H9 (cell line): ENCODE data around the gene ANKRD44. TPM values are rescaled to one million over a fixed set of nuclear protein-coding genes. Genes with fewer than 3 reads are reported as not detected.

Source experiments
- DNase-seq: peaks from one replicate; pipeline ENCODE4 v3.0.0-alpha.2; 2017
- H2AFZ ChIP-seq: one replicate; pipeline ENCODE4 v1.6.1; 2013; ENCODE audit warnings: mild to moderate bottlenecking, low read length, control low read depth, moderate library complexity
- H2AK5ac ChIP-seq: 2 replicates; pipeline ENCODE4 v1.6.1; 2013; ENCODE audit warnings: low read length, control low read depth, mixed read lengths; ENCODE audit not compliant: insufficient read length
- H2BK120ac ChIP-seq: one replicate; pipeline ENCODE4 v1.6.1; 2013; ENCODE audit warnings: low read depth, mild to moderate bottlenecking, low read length, control low read depth, inconsistent platforms; ENCODE audit not compliant: poor library complexity, severe bottlenecking
- H2BK12ac ChIP-seq: 2 replicates; pipeline ENCODE4 v1.6.1; 2013; ENCODE audit warnings: low read length, control low read depth, mixed read lengths, low read depth; ENCODE audit not compliant: insufficient read length
- H2BK15ac ChIP-seq: 2 replicates; pipeline ENCODE4 v1.6.1; 2013; ENCODE audit warnings: low read depth, low read length, control low read depth
- H2BK20ac ChIP-seq: one replicate; pipeline ENCODE4 v1.6.1; 2013; ENCODE audit warnings: low read depth, mild to moderate bottlenecking, low read length, control low read depth, inconsistent platforms; ENCODE audit not compliant: poor library complexity, severe bottlenecking
- H2BK5ac ChIP-seq: 2 replicates; pipeline ENCODE4 v1.6.1; 2013; ENCODE audit warnings: low read length, control low read depth, mixed read lengths; ENCODE audit not compliant: insufficient read length
- H3K14ac ChIP-seq: 2 replicates; pipeline ENCODE4 v1.6.1; 2013; ENCODE audit warnings: low read length, control low read depth; ENCODE audit not compliant: insufficient read depth
- H3K18ac ChIP-seq: 2 replicates; pipeline ENCODE4 v1.6.1; 2013; ENCODE audit warnings: low read depth, mild to moderate bottlenecking, mixed read lengths, low read length, control low read depth; ENCODE audit not compliant: insufficient read length
- H3K23ac ChIP-seq: 2 replicates; pipeline ENCODE4 v1.6.1; 2013; ENCODE audit warnings: low read length, control low read depth, mixed read lengths, low read depth; ENCODE audit not compliant: insufficient read length
- H3K23me2 ChIP-seq: 2 replicates; pipeline ENCODE4 v1.6.1; 2013; ENCODE audit warnings: low read depth, mild to moderate bottlenecking, mixed read lengths, low read length, control low read depth; ENCODE audit not compliant: insufficient read length, poor library complexity, severe bottlenecking
- H3K27ac ChIP-seq: 2 replicates; pipeline ENCODE4 v1.5.1; 2013; ENCODE audit warnings: low read length, control low read depth, mixed read lengths, low read depth; ENCODE audit not compliant: insufficient read length
- H3K27me3 ChIP-seq: 2 replicates; pipeline ENCODE4 v1.6.1; 2013; ENCODE audit warnings: low read length, control low read depth, inconsistent platforms; ENCODE audit not compliant: insufficient read depth
- H3K4ac ChIP-seq: 2 replicates; pipeline ENCODE4 v1.6.1; 2013; ENCODE audit warnings: low read depth, mild to moderate bottlenecking, control low read depth, inconsistent platforms, low read length, moderate library complexity
- H3K4me1 ChIP-seq: 2 replicates; pipeline ENCODE4 v1.6.1; 2013; ENCODE audit warnings: low read length, control low read depth, inconsistent platforms; ENCODE audit not compliant: insufficient read depth
- H3K4me2 ChIP-seq: 2 replicates; pipeline ENCODE4 v1.6.1; 2013; ENCODE audit warnings: low read length, control low read depth, mixed read lengths; ENCODE audit not compliant: insufficient read length, insufficient read depth
- H3K56ac ChIP-seq: 2 replicates; pipeline ENCODE4 v1.6.1; 2013; ENCODE audit warnings: low read depth, mild to moderate bottlenecking, mixed read lengths, low read length, control low read depth; ENCODE audit not compliant: insufficient read length
- H3K79me1 ChIP-seq: 2 replicates; pipeline ENCODE4 v1.6.1; 2013; ENCODE audit warnings: low read depth, mild to moderate bottlenecking, moderate library complexity, low read length, control low read depth, inconsistent platforms; ENCODE audit not compliant: insufficient read depth, poor library complexity, severe bottlenecking
- H3K79me2 ChIP-seq: 2 replicates; pipeline ENCODE4 v1.6.1; 2013; ENCODE audit warnings: low read length, control low read depth, inconsistent platforms; ENCODE audit not compliant: insufficient read depth
- H3K9ac ChIP-seq: 2 replicates; pipeline ENCODE4 v1.6.1; 2013; ENCODE audit warnings: low read length, control low read depth, mixed read lengths; ENCODE audit not compliant: insufficient read length; ENCODE audit errors: extremely low read depth
- H3K9me3 ChIP-seq: one replicate; pipeline ENCODE4 v1.6.1; 2013; ENCODE audit warnings: low read depth, low read length, inconsistent platforms; ENCODE audit not compliant: control insufficient read depth
- H3T11ph ChIP-seq: one replicate; pipeline ENCODE4 v1.6.1; 2013; ENCODE audit warnings: mild to moderate bottlenecking, low read length, control low read depth, inconsistent platforms
- H4K20me1 ChIP-seq: one replicate; pipeline ENCODE4 v1.6.1; 2013; ENCODE audit not compliant: control insufficient read depth, insufficient read length, insufficient read depth
- H4K5ac ChIP-seq: 2 replicates; pipeline ENCODE4 v1.6.1; 2013; ENCODE audit warnings: low read depth, mild to moderate bottlenecking, mixed read lengths, low read length, control low read depth; ENCODE audit not compliant: insufficient read length
- H4K8ac ChIP-seq: replicated peaks from 2 replicates; pipeline ENCODE4 v1.6.1; 2013; ENCODE audit warnings: low read length, control low read depth, mixed read lengths, low read depth; ENCODE audit not compliant: insufficient read length
- H4K91ac ChIP-seq: 2 replicates; pipeline ENCODE4 v1.6.1; 2013; ENCODE audit warnings: low read depth, mild to moderate bottlenecking, moderate library complexity, mixed read lengths, low read length, control low read depth; ENCODE audit not compliant: insufficient read length
- H3K27ac Mint-ChIP-seq, 3 experiments: 2 replicates in 2 of 3; 3 replicates in 1 of 3; pipeline ENCODE4 v1.8.0; 2020 to 2021; ENCODE audit warnings: mixed read lengths in 3 of 3, mild to moderate bottlenecking in 1 of 3, moderate library complexity in 1 of 3
- H3K27me3 Mint-ChIP-seq: 2 replicates; pipeline ENCODE4 v1.8.0; 2021; ENCODE audit warnings: low read depth, mild to moderate bottlenecking, moderate library complexity, mixed read lengths
- H3K36me3 Mint-ChIP-seq, 3 experiments: 2 replicates in 2 of 3; 3 replicates in 1 of 3; pipeline ENCODE4 v1.8.0; 2020 to 2021; ENCODE audit warnings: low read depth in 3 of 3, mixed read lengths in 3 of 3; ENCODE audit not compliant: insufficient read depth in 1 of 3
- H3K4me1 Mint-ChIP-seq, 2 experiments: 2 replicates each; pipeline ENCODE4 v1.8.0; 2020; ENCODE audit warnings: mixed read lengths in 2 of 2
- H3K4me3 Mint-ChIP-seq, 2 experiments: 2 replicates in 1 of 2; 3 replicates in 1 of 2; pipeline ENCODE4 v1.8.0; 2020 to 2021; ENCODE audit warnings: mild to moderate bottlenecking in 2 of 2, mixed read lengths in 2 of 2, moderate library complexity in 1 of 2
- H3K9me3 Mint-ChIP-seq, 2 experiments: 2 replicates in 1 of 2; 3 replicates in 1 of 2; pipeline ENCODE4 v1.8.0; 2020; ENCODE audit warnings: mild to moderate bottlenecking in 2 of 2, mixed read lengths in 2 of 2, moderate library complexity in 1 of 2
- WGBS: extraction: QIAGEN DNeasy Blood & Tissue Kit; methylation state at CpG from one replicate; pipeline ENCODE4 v1.1.7; 2013; ENCODE audit warnings: missing lambda C conversion rate, low lambda C conversion rate, mixed read lengths; ENCODE audit not compliant: insufficient read length; ENCODE audit errors: extremely low coverage; 5-methylcytosine and 5-hydroxymethylcytosine counted together
- total RNA-seq: library from RNA; stranded (reverse); gene quantifications from 2 replicates; pipeline ENCODE4 v1.2.1, GENCODE V29; 2021
- TF ChIP-seq, protein P1 (sequence below): fragments of 200-600 bp; sonication (generic); conservative IDR thresholded peaks from 3 replicates; pipeline ENCODE4 v1.8.0; 2021; ENCODE audit warnings: antibody characterized with exemption, mild to moderate bottlenecking

The ANKRD44 gene
- total RNA-seq, 1 experiment from 2014 or later = 1.9 TPM

DNA sequence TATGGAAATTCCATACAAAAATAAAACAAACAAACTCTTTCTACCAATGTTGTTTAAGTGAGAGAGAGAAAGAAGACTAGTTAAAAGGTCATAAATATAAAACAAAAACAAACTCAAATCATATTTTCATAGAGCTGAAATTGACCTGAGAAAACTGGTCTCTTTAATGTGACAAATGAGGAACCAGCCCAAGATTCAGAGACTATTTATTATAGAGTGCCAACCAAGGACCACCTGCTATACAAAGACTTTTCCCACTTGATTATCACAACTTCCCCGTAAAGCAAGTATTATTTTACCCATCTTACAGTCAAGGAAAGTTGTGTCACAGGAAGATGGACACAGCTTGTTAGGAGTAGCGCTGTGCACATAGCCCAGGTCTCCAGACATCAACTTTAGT, 13.3 kb downstream of the ANKRD44 start:
- no peak overlapping the region for H2BK5ac ChIP-seq
- no peak overlapping the region for H3K27ac ChIP-seq
- H3K9me3 ChIP-seq = no peaks in the 10 kb centered on the region
- H3K79me1 ChIP-seq = no peaks in the 10 kb centered on the region
- H4K5ac ChIP-seq = no peak overlapping the region
- H3K14ac ChIP-seq = no peak overlapping the region
- H3K23ac ChIP-seq = no peak overlapping the region
- no peak overlapping the region for H3K18ac ChIP-seq
- DNase-seq = no peak
- H3K4me1 ChIP-seq = no peaks in the 10 kb centered on the region
- no peak overlapping the region for H2BK120ac ChIP-seq
- H3T11ph ChIP-seq = no peak overlapping the region
- no CpG with 5 or more reads among the region's 2 CpGs for WGBS
- no peaks in the 10 kb centered on the region for H3K79me2 ChIP-seq
- Mint-ChIP-seq H3K9me3 (no peaks in the 10 kb centered on the region), H3K4me3 (no peak overlapping the region), H3K36me3 (no peaks in the 10 kb centered on the region), H3K27ac (no peak overlapping the region), H3K27me3 (no peaks in the 10 kb centered on the region), H3K4me1 (no peaks in the 10 kb centered on the region)
- H4K20me1 ChIP-seq = no peaks in the 10 kb centered on the region
- no peak overlapping the region for H3K9ac ChIP-seq
- no peak overlapping the region for H2AK5ac ChIP-seq
- H3K23me2 ChIP-seq = no peaks in the 10 kb centered on the region
- no peak overlapping the region for H2BK15ac ChIP-seq
- H3K27me3 ChIP-seq = no peaks in the 10 kb centered on the region
- TF ChIP-seq, protein P1, sequence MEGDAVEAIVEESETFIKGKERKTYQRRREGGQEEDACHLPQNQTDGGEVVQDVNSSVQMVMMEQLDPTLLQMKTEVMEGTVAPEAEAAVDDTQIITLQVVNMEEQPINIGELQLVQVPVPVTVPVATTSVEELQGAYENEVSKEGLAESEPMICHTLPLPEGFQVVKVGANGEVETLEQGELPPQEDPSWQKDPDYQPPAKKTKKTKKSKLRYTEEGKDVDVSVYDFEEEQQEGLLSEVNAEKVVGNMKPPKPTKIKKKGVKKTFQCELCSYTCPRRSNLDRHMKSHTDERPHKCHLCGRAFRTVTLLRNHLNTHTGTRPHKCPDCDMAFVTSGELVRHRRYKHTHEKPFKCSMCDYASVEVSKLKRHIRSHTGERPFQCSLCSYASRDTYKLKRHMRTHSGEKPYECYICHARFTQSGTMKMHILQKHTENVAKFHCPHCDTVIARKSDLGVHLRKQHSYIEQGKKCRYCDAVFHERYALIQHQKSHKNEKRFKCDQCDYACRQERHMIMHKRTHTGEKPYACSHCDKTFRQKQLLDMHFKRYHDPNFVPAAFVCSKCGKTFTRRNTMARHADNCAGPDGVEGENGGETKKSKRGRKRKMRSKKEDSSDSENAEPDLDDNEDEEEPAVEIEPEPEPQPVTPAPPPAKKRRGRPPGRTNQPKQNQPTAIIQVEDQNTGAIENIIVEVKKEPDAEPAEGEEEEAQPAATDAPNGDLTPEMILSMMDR = no peak
- H4K91ac ChIP-seq = no peak overlapping the region
- no peak overlapping the region for H3K56ac ChIP-seq
- no peak overlapping the region for H3K4me2 ChIP-seq
- no peak overlapping the region for H4K8ac ChIP-seq
- H3K4ac ChIP-seq = no peak overlapping the region
- H2AFZ ChIP-seq = no peak overlapping the region
- no peak overlapping the region for H2BK20ac ChIP-seq
- H2BK12ac ChIP-seq = no peak overlapping the region
